GM18526 (cell line): Measurements from ENCODE around the gene TFAP2A.

Experiments used
- POLR2A ChIP-seq: IDR thresholded peaks from 3 replicates; pipeline ENCODE4 v1.6.1; 2011; ENCODE audit not compliant: insufficient read length; ENCODE audit errors: extremely low read depth

Gene TFAP2A

GRCh38 chr6:10359581-10359980 is 55.3 kb downstream of the TFAP2A start:
- TF ChIP-seq POLR2A = no peak

GRCh38 chr6:10355115-10355702 is 59.7 kb downstream of the TFAP2A start:
- TF ChIP-seq POLR2A = no peak

GRCh38 chr6:10351791-10352190 is 63.1 kb downstream of the TFAP2A start:
- TF ChIP-seq POLR2A = no peak

- no peak for TF ChIP-seq POLR2A
Measured at GRCh38 chr6:10350720-10351119, 64.2 kb downstream of the TFAP2A start.

GRCh38 chr6:10347561-10348327 is 67.1 kb downstream of the TFAP2A start:
- TF ChIP-seq POLR2A = no peak
